Spleen (tissue), 11 donors: Measurements from ENCODE around the gene CCNA1. TPM values are rescaled to one million over a fixed set of nuclear protein-coding genes. Genes with fewer than 3 reads are reported as not detected.

Experiments
- DNase-seq: peaks from one replicate; pipeline ENCODE4 v3.0.0-alpha.2; 2020
- H3K27ac ChIP-seq, 8 donors: fragments of 200-600 bp; sonication (generic) in 7 of 8; 1 replicate in 4 of 8; 2 replicates in 4 of 8; pipeline versions ENCODE4 v1.5.0 to v1.8.0; 2016 to 2021; ENCODE audit warnings: inconsistent platforms in 4 of 8, mild to moderate bottlenecking in 4 of 8, moderate library complexity in 1 of 8
- H3K27me3 ChIP-seq, 7 donors: fragments of 200-600 bp; sonication (generic) in 6 of 7; replicated peaks in 1 of 7; 1 replicate in 4 of 7; 2 replicates in 3 of 7; pipeline versions ENCODE4 v1.5.0 to v1.8.0; 2016 to 2021; ENCODE audit warnings: inconsistent platforms in 3 of 7, mild to moderate bottlenecking in 1 of 7
- H3K36me3 ChIP-seq, 6 donors: fragments of 200-600 bp; sonication (generic) in 5 of 6; 1 replicate in 4 of 6; 2 replicates in 2 of 6; pipeline versions ENCODE4 v1.5.0 to v1.8.0; 2016 to 2021; ENCODE audit warnings: inconsistent platforms in 2 of 6
- H3K4me1 ChIP-seq, 6 donors: fragments of 200-600 bp; sonication (generic) in 5 of 6; 1 replicate in 3 of 6; 2 replicates in 3 of 6; pipeline versions ENCODE4 v1.5.0 to v1.8.0; 2016 to 2021; ENCODE audit warnings: inconsistent platforms in 3 of 6
- H3K4me3 ChIP-seq, 8 donors: fragments of 200-600 bp; sonication (generic) in 7 of 8; 1 replicate in 4 of 8; 2 replicates in 4 of 8; pipeline versions ENCODE4 v1.5.0 to v1.8.0; 2016 to 2021; ENCODE audit warnings: inconsistent platforms in 4 of 8, mild to moderate bottlenecking in 4 of 8, moderate library complexity in 2 of 8
- H3K9me3 ChIP-seq, 8 donors: fragments of 200-600 bp; sonication (generic) in 7 of 8; 1 replicate in 4 of 8; 2 replicates in 4 of 8; pipeline versions ENCODE4 v1.5.0 to v1.8.0; 2016 to 2021; ENCODE audit warnings: inconsistent platforms in 4 of 8
- POLR2A ChIP-seq, 3 donors: fragments of 450-650 bp; IDR thresholded peaks; one replicate each; pipeline ENCODE4 v1.5.1; 2017; ENCODE audit warnings: antibody characterized with exemption in 3 of 3, mild to moderate bottlenecking in 1 of 3
- POLR2AphosphoS5 ChIP-seq, 3 donors: sonication (generic); formaldehyde crosslinking; IDR thresholded peaks; one replicate each; pipeline ENCODE4 v1.5.1; 2017; ENCODE audit warnings: antibody characterized with exemption in 3 of 3
- WGBS, 5 donors: extraction: QIAGEN DNeasy Blood & Tissue Kit in 3 of 5; methylation state at CpG; one replicate each; pipeline versions ENCODE4 v1.1.5 to v1.1.7; 2013 to 2018; 5-methylcytosine and 5-hydroxymethylcytosine counted together
- intact Hi-C: fragments of 100-400 bp; cut with DNase I; formaldehyde crosslinking; loops from one replicate; pipeline ENCODE4 v1.15.0; 2023; ENCODE audit warnings: low total_unique reads
- polyA plus RNA-seq, 3 donors: library from polyadenylated mRNA; stranded (reverse); fragments of 200-250 nt; gene quantifications; one replicate each; pipeline ENCODE4 v1.2.1, GENCODE V29; 2013
- total RNA-seq, 7 donors: library from RNA; depleted of rRNA in 3 of 7; stranded (reverse); fragments of >200 nt in 3 of 7; fragmentation: NEBNext Ultra II Directional in 4 of 7; extraction: Animal tissue kit (Norgen Biotek cat#: 25700) in 4 of 7; gene quantifications; one replicate each; pipeline versions ENCODE4 v1.1.0 to v1.2.1, GENCODE V29; 2016 to 2021
- TF ChIP-seq, protein P1 (sequence below), 11 experiments: fragments of 200-600 bp in 7 of 11; fragments of 450-650 bp in 4 of 11; sonication (generic) in 4 of 11; IDR thresholded peaks in 8 of 11; conservative IDR thresholded peaks in 3 of 11; 1 replicate in 7 of 11; 2 replicates in 4 of 11; pipeline versions ENCODE4 v1.4.0 to v1.8.0; 2016 to 2021; ENCODE audit warnings: antibody characterized with exemption in 11 of 11, inconsistent platforms in 4 of 11, mild to moderate bottlenecking in 1 of 11
- donor health status: healthy with polysubstance abuse.
- donor health status: DM: no; HTN: no; CAD: no; lungs with moderate emphysema.
- donor health status: DM: no; HTN: no; CAD: no.
- donor health status: Bipolar disorder and iron deficiency.
- donor health status: healthy.
- donor health status: DM: no; HTN: no; CAD: no.
- donor health status: DM: yes; HTN: yes; CAD: no.

Gene CCNA1
- total and polyA plus RNA-seq, 10 donors, result 0.13 to 1.3 (median 0.46) TPM; not detected in 1

DNA sequence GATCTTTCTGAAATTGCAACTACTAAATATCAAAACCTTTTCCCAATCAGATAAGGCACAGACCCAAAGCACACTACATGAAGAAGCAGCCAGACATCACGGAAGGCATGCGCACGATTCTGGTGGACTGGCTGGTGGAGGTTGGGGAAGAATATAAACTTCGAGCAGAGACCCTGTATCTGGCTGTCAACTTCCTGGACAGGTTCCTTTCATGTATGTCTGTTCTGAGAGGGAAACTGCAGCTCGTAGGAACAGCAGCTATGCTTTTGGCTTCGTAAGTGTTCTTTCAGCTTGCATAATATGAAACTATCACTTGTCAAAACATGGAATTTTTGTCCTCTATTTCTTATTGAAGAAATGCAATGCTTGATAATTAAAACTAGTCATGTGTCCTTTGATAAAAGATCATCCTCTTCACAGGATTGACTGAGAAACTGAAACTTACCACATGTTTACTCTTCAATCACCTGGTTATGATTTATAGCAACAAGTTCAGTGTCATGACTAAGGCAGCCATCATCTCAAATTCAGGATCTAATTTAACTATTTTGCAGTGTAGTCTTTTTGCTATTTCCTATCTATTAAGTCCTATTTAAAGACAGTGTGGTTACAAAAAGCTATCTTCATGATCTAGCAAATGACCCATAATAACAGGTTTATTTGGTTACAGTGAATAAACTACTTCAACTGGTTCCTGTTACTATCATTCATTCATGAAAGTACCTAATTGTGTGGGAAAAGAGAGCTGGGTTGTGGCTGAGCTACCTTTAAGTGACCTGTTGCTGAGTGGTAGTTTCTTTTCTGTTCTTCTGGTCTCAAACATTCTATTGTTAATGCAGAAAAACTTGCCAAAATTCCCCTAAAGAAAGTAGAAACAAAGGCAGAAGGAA, 6.5 kb downstream of the CCNA1 start:
- no peak for DNase-seq
- TF ChIP-seq POLR2A (IDR thresholded peaks at IDR 0.05) (no peak), POLR2AphosphoS5 (IDR thresholded peaks at IDR 0.05) (no peak)
- TF ChIP-seq, protein P1, sequence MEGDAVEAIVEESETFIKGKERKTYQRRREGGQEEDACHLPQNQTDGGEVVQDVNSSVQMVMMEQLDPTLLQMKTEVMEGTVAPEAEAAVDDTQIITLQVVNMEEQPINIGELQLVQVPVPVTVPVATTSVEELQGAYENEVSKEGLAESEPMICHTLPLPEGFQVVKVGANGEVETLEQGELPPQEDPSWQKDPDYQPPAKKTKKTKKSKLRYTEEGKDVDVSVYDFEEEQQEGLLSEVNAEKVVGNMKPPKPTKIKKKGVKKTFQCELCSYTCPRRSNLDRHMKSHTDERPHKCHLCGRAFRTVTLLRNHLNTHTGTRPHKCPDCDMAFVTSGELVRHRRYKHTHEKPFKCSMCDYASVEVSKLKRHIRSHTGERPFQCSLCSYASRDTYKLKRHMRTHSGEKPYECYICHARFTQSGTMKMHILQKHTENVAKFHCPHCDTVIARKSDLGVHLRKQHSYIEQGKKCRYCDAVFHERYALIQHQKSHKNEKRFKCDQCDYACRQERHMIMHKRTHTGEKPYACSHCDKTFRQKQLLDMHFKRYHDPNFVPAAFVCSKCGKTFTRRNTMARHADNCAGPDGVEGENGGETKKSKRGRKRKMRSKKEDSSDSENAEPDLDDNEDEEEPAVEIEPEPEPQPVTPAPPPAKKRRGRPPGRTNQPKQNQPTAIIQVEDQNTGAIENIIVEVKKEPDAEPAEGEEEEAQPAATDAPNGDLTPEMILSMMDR (IDR thresholded peaks at IDR 0.05 in 8 of 11, conservative IDR thresholded peaks at IDR 0.05 in 3 of 11), result no peak
- peaks cover 0 to 6% (median 0%) of the 10 kb centered on the region in 6 donors for H3K4me1 ChIP-seq
- H3K9me3 ChIP-seq, result no peaks in the 10 kb centered on the region
- H3K4me3 ChIP-seq, result no peak overlapping the region
- H3K27me3 ChIP-seq, result peaks cover 0 to 15% (median 0%) of the 10 kb centered on the region in 7 donors
- H3K27ac ChIP-seq, result no peak overlapping the region
- no peaks in the 10 kb centered on the region for H3K36me3 ChIP-seq
- 56 to 64% (median 64%) methylated on average over 6 of the region's 6 CpGs for WGBS, 5 donors
- intact Hi-C loops, result no loop called here

DNA sequence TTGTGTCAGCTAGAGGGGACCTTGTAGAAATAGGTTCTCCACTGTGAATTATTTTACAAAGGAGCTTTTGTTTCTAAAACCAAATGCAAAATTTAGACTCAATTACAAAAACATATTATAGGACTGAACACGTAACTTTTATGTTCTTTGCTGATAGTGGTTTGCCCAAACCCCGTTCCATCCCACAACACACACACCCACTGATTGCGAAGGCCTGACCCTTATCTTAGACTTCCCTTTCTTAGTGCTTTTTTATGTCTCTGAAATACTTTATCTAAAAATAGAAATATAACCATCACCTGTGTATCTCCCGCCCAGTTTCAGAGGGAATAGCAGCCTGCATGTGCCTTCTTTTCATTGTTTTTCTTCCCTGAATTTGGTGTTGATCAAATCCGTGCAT, 13.0 kb downstream of the CCNA1 start:
- TF ChIP-seq POLR2A (IDR thresholded peaks at IDR 0.05), result no peak
- TF ChIP-seq, protein P1 (IDR thresholded peaks at IDR 0.05 in 8 of 11, conservative IDR thresholded peaks at IDR 0.05 in 3 of 11), result no peak
- TF ChIP-seq POLR2AphosphoS5 (IDR thresholded peaks at IDR 0.05), result no peak
- Histone ChIP-seq H3K27me3 (peaks cover 0 to 13% (median 0%) of the 10 kb centered on the region in 7 donors), H3K4me1 (no peaks in the 10 kb centered on the region), H3K27ac (no peak overlapping the region), H3K36me3 (no peaks in the 10 kb centered on the region), H3K4me3 (no peak overlapping the region), H3K9me3 (no peaks in the 10 kb centered on the region)
- intact Hi-C loops, result no loop called here
- no peak for DNase-seq
- 43 to 64% (median 55%) methylated on average over 5 of the region's 5 CpGs for WGBS, 5 donors

DNA sequence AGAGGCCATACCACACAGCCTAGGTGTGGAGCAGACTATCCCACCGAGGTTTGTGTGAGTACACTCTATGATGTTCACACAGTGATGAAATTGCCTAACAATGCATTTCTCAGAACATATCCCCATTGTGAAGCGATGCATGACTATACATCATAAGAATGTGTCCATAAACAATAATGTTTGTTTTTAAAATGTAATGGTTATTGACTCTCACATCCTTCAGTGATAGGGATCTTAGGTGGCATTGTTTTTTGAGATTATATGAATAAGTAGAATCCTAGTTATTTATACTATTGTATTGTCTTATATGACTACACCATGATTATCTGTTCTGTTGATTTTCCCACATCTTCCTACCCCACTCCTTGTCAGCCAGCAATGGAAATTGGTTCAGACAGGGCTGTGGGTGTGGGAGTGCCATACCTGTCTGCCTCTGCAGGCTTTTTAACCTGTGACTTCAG, 13.6 kb downstream of the CCNA1 start:
- WGBS, 5 donors, result 61 to 88% (median 81%) methylated on average over 2 of the region's 2 CpGs
- DNase-seq, result no peak
- intact Hi-C loops, result no loop called here
- H3K27me3 ChIP-seq, result peaks cover 0 to 13% (median 0%) of the 10 kb centered on the region in 7 donors
- H3K4me1 ChIP-seq, result no peaks in the 10 kb centered on the region
- no peaks in the 10 kb centered on the region for H3K9me3 ChIP-seq
- H3K27ac ChIP-seq, result no peak overlapping the region
- no peaks in the 10 kb centered on the region for H3K36me3 ChIP-seq
- TF ChIP-seq, protein P1 (IDR thresholded peaks at IDR 0.05 in 8 of 11, conservative IDR thresholded peaks at IDR 0.05 in 3 of 11), result no peak
- TF ChIP-seq POLR2A (IDR thresholded peaks at IDR 0.05), result no peak
- no peak overlapping the region for H3K4me3 ChIP-seq

DNA sequence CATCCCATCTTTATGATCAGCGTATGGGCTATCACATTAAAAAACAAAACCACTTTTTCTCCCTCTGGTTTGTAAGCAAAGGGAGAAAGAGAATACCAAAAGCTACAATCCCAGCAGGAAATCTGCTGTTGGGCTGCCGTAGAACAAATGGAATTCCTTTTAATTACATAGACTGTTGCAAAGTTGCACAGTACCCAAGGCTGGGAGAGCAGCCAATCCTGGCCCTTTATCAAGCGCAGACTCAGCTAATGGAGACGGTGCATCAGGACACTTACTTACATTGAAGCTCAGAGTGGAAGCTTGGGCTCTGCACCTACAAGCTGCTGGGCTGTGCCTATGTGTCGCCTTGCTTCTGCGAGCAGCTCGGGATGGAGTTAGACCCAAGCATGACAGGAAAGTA, 15.2 kb downstream of the CCNA1 start:
- 82 to 94% (median 88%) methylated on average over 7 of the region's 7 CpGs for WGBS, 5 donors

More for the DNA sequence above, 15.2 kb downstream of the CCNA1 start:
- no peaks in the 10 kb centered on the region for H3K36me3 ChIP-seq
- TF ChIP-seq POLR2AphosphoS5 (IDR thresholded peaks at IDR 0.05), result no peak
- TF ChIP-seq, protein P1 (IDR thresholded peaks at IDR 0.05 in 8 of 11, conservative IDR thresholded peaks at IDR 0.05 in 3 of 11), result no peak
- no peak for TF ChIP-seq POLR2A (IDR thresholded peaks at IDR 0.05)
- peaks cover 0 to 13% (median 0%) of the 10 kb centered on the region in 7 donors for H3K27me3 ChIP-seq
- H3K4me1 ChIP-seq, result no peaks in the 10 kb centered on the region
- no peak overlapping the region for H3K27ac ChIP-seq
- H3K9me3 ChIP-seq, result no peaks in the 10 kb centered on the region
- H3K4me3 ChIP-seq, result no peak overlapping the region
- no peak for DNase-seq
- intact Hi-C loops, result no loop called here
